Lower lobe of right lung (tissue), 2 donors: ENCODE data around the gene EPN2. TPM values are rescaled to one million over a fixed set of nuclear protein-coding genes. Genes with fewer than 3 reads are reported as not detected.
A peak's percentile ranks its signal among the peaks of the same experiment; 100 is the strongest.
"Not testable (repeated sequence)": the region's sequence is repeated elsewhere in the genome, so short reads cannot be mapped to it uniquely, and the experiment has no call there.

ENCODE experiments used
- ATAC-seq, 2 donors: fragments of 200-7000 bp; cut with Tn5 transposase; one replicate each; pipeline ENCODE4 v1.9.1; 2020 to 2022; ENCODE audit warnings: mild to moderate bottlenecking in 2 of 2, moderate library complexity in 2 of 2
- DNase-seq: peaks from one replicate; pipeline ENCODE4 v3.0.0-alpha.2; 2020
- H3K27ac ChIP-seq: fragments of 200-600 bp; one replicate; pipeline ENCODE4 v1.8.0; 2022
- H3K27me3 ChIP-seq: fragments of 200-600 bp; one replicate; pipeline ENCODE4 v1.8.0; 2022; ENCODE audit warnings: low read depth
- H3K36me3 ChIP-seq: fragments of 200-600 bp; one replicate; pipeline ENCODE4 v1.8.0; 2022; ENCODE audit warnings: mild to moderate bottlenecking
- H3K4me1 ChIP-seq: fragments of 200-600 bp; one replicate; pipeline ENCODE4 v1.8.0; 2022
- H3K4me3 ChIP-seq: fragments of 200-600 bp; one replicate; pipeline ENCODE4 v1.8.0; 2022; ENCODE audit warnings: mild to moderate bottlenecking
- H3K9me3 ChIP-seq: fragments of 200-600 bp; one replicate; pipeline ENCODE4 v1.8.0; 2022
- intact Hi-C: fragments of 100-400 bp; cut with DNase I; formaldehyde crosslinking; loops from one replicate; pipeline ENCODE4 v1.11.0; 2022
- total RNA-seq: library from RNA; stranded (reverse); fragmentation: NEBNext Ultra II Directional; extraction: Animal tissue kit (Norgen Biotek cat#: 25700); gene quantifications from one replicate; pipeline ENCODE4 v1.2.1, GENCODE V29; 2021
- TF ChIP-seq, protein P1 (sequence below): fragments of 200-600 bp; IDR thresholded peaks from one replicate; pipeline ENCODE4 v1.8.0; 2022; ENCODE audit warnings: antibody characterized with exemption, mild to moderate bottlenecking
- donor health status: DM: no; HTN: yes; CAD: no; lungs with severe emphysema.

Gene EPN2
- total RNA-seq, 1 donor from 2014 or later, result 66.2 TPM

DNA sequence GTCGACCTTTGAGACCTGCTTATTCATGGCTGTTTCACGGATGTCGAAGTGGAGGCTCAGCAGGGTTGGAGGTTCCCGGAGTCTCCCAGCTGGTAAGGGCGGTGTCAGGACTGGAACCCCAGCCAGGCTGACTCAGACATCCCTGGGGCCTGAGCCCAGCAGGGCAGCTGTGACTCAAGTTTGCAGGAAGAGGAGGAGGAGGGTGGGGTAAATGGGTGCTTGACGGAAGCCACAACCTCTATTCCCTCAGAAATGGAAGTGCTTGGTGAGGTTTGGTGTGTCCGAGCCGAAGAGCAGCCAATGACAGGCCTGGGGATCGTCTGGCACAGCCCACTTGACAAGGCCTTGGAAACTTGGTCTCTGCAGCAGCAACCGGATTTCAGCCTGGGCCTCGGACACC, 17.8 kb upstream of the EPN2 start:
- ATAC-seq, result peak in 1 of 2 donors; percentile 16
- intact Hi-C loops, H3K4me1 ChIP-seq, H3K27me3 ChIP-seq, H3K9me3 ChIP-seq, H3K36me3 ChIP-seq, H3K4me3 ChIP-seq, H3K27ac ChIP-seq, DNase-seq: not testable (repeated sequence)

DNA sequence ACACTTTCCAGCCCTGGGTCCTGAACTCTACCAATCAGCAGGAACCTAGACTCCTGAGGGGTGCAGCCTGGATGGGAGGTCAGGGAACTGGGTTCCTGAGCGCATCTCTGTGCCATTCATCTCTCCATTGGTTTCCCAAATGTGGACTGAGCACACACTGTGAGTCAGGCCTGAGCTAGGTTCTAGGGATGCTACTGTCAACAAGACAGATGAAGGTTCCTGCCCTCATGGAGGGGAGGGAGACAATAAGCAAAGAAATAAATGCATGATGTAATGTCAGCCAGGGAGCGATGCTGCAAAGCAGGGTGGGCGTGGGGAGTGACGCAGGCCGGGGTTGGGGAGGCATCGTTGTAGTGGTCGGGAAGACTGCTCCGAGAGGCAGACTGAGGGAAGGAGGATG, 17.0 kb upstream of the EPN2 start:
- DNase-seq, H3K27me3 ChIP-seq, H3K27ac ChIP-seq, H3K9me3 ChIP-seq, H3K4me1 ChIP-seq, ATAC-seq, H3K4me3 ChIP-seq, H3K36me3 ChIP-seq, intact Hi-C loops: not testable (repeated sequence)

DNA sequence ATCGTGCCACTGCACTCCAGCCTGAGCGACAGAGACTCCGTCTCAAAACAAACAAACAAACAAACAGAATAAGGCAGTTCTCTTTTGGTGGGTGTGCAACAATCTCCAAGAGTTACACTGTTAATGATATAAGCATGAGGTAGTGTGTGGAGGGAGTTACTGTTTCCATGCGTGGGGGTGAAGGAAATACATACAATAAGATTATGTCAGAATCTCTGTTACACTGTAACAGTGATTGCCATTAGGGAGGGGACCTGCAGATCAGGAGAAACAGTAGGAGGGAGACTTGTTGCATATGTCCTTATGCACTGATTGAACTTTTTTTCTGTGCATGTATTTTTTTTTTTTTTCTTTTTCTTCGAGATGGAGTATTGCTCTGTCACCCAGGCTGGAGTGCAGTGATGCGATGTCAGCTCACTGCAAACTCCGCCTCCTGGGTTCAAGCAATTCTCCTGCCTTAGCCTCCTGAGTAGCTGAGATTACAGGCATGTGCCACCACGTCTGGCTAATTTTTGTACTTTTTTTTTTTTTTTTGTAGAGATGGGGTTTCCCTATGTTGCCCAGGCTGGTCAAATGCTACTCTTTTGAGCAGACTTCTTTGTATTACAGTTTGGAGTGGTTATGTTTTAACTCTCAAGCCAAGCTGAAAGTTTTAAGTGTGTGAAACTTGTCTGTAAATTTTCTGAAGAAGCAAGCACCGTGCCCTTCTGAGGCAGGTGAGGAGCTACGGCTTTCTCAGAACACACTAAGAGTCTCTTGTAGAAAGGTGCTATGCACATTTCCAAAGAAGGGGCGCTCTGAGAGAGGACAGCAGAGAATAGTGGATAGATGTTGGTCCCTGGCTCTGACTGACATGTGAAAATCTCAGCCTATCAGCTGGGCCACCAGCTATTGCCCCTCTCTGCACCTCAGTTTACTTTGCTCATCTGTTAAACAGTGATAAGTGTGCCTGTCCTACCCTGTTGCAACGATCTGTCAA, 10.3 kb upstream of the EPN2 start:
- ATAC-seq, DNase-seq, H3K9me3 ChIP-seq, H3K27me3 ChIP-seq, H3K4me3 ChIP-seq, H3K36me3 ChIP-seq, H3K27ac ChIP-seq, intact Hi-C loops, H3K4me1 ChIP-seq: not testable (repeated sequence)

DNA sequence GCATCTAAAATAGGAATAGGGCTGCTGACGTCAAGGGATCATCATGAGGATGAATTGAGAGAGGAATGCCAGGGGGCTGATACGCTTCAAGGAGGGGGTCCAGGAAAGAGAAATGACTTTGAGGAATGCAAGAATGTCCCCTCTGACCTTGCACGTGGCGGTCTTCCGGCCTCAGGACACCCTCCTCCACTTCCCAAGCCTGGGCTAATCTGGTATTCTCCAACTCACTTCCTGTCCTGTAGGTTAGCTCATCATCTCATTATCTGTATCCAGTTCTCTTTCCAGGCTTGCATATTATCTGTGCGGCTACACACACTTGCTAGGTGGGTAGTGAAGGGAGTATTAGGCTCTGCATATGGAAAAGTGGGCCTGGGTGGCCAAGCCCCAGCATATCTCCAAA, 2.5 kb upstream of the EPN2 start:
- H3K27ac ChIP-seq, H3K9me3 ChIP-seq, H3K4me3 ChIP-seq, H3K27me3 ChIP-seq, intact Hi-C loops, H3K36me3 ChIP-seq, ATAC-seq, DNase-seq: not testable (repeated sequence)
- peaks cover 16% of the 10 kb centered on the region for H3K4me1 ChIP-seq

DNA sequence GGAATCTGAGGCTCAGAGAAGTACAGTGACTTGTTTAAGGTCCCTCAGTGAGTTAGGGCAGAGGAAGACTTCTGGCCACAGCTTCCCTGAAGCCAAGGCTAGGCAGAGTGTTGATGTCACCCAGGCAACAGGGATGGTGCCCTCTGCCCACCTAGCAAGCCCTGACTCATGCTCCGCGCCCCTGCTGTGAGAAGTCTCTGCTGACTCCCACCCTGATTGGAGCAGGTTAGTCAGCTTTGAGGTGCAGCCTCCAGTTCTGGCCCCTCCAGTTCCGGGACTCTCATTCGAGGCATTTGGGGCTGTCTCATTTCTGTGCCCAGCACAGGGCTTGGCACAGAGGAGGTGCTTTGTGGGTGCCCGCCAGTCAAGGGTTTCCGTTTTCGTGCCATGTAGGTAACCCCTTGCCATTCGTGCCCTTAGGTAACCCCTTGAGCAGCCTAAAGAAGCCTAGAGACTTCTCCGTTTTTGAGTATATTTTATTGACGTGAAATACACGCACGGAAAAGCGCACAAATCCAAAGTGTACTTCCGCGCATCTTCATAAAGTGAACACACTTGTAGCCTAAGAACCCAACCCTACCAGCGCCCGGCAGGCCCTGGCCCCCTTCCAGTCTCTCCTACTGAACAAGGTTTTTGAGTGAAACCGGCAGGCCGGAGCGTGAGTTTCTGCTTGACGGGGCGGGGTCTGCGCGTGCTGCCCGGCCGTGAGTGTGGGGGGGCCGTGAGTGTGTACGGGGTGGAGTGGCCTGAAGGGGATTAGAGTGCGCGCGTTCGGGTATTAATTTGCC, 621 bp upstream of the EPN2 start:
- H3K4me3 ChIP-seq, H3K27me3 ChIP-seq, H3K36me3 ChIP-seq, H3K9me3 ChIP-seq, intact Hi-C loops, H3K27ac ChIP-seq, DNase-seq: not testable (repeated sequence)
- peak; percentile 89 to 90 for ATAC-seq
- peaks cover 29% of the 10 kb centered on the region for H3K4me1 ChIP-seq

DNA sequence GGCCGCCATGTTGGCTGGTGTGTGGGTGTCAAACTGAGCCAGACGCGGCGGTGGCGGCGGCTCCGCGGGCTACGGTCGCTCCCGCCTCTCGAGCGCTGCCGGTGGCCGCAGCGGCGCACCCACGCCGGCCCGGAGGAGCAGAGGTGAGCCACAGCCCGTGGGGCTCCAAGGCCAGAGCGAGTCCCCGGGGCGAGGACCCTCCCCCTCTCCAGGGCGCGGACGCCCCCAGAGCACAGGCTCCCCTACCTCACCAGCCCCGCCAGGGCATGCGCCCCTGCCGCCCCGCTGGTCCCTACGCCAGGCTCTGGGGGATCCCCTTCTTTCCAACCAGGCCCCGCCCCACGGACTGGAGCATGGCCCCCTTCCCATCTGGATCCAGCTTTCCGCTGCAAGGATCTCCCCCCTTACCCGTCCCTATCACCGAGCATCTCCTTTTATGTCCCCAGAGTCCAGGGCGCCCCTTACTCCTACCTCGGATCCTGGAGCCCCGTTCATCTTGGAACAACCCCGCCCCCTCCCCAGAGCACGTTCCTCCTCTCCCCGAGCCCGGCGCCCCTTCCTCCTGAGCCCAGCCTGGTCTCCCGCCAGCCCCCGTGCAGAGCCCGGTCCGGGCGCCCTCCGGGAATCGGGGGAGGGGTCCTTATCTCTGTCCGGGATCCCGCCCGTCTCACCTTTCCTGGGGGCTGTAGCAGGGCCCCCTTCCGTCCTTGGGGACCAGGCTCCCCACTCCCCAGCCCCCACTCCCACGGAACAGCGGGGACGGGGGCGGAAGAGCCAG, 412 bp downstream of the EPN2 start:
- H3K27ac ChIP-seq, result peak overlapping the region; percentile 88
- H3K9me3 ChIP-seq, result no peaks in the 10 kb centered on the region
- H3K4me3 ChIP-seq, result peak overlapping the region; percentile 93
- no peaks in the 10 kb centered on the region for H3K36me3 ChIP-seq
- H3K27me3 ChIP-seq, result no peaks in the 10 kb centered on the region
- peak; percentile 17 to 51 for ATAC-seq
- DNase-seq, result peak; percentile 53
- peaks cover 40% of the 10 kb centered on the region for H3K4me1 ChIP-seq
- TF ChIP-seq, protein P1, sequence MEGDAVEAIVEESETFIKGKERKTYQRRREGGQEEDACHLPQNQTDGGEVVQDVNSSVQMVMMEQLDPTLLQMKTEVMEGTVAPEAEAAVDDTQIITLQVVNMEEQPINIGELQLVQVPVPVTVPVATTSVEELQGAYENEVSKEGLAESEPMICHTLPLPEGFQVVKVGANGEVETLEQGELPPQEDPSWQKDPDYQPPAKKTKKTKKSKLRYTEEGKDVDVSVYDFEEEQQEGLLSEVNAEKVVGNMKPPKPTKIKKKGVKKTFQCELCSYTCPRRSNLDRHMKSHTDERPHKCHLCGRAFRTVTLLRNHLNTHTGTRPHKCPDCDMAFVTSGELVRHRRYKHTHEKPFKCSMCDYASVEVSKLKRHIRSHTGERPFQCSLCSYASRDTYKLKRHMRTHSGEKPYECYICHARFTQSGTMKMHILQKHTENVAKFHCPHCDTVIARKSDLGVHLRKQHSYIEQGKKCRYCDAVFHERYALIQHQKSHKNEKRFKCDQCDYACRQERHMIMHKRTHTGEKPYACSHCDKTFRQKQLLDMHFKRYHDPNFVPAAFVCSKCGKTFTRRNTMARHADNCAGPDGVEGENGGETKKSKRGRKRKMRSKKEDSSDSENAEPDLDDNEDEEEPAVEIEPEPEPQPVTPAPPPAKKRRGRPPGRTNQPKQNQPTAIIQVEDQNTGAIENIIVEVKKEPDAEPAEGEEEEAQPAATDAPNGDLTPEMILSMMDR, result peak; percentile 32
- intact Hi-C loops, result no loop called here

DNA sequence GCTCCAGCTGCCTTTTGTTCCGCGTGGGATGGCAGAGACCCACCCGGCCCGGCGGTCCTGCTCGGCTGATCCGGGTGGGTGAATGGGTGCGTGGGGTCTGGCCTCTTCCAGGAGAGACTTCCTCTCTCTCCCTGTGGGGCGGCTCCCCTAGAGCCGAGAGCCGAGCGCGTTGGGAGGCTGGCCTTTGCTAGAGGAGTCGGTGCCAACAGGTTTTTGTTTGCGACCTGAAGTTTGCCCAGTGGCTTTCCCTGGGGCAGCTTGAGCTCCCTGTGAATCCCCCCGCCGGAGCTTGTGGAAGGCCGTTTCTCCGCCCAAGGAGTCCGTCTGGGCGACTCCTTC, 970 bp downstream of the EPN2 start:
- Histone ChIP-seq H3K27ac (peak overlapping the region; percentile 88), H3K9me3 (no peaks in the 10 kb centered on the region), H3K4me3 (peak overlapping the region; percentile 93), H3K36me3 (no peaks in the 10 kb centered on the region), H3K4me1 (peaks cover 44% of the 10 kb centered on the region), H3K27me3 (no peaks in the 10 kb centered on the region)
- ATAC-seq, result peak; percentile 33 to 47
- peak; percentile 63 for DNase-seq
- intact Hi-C loops, result no loop called here
- TF ChIP-seq, protein P1, result no peak
